ENCODE data around the gene ENDOG. TPM values are rescaled to one million over a fixed set of nuclear protein-coding genes. Genes with fewer than 3 reads are reported as not detected.
"Not testable (repeated sequence)": the region's sequence is repeated elsewhere in the genome, so short reads cannot be mapped to it uniquely, and the experiment has no call there.

The ENDOG gene
- total RNA-seq, 2 donors from 2014 or later: 33.6 to 74.4 TPM

DNA sequence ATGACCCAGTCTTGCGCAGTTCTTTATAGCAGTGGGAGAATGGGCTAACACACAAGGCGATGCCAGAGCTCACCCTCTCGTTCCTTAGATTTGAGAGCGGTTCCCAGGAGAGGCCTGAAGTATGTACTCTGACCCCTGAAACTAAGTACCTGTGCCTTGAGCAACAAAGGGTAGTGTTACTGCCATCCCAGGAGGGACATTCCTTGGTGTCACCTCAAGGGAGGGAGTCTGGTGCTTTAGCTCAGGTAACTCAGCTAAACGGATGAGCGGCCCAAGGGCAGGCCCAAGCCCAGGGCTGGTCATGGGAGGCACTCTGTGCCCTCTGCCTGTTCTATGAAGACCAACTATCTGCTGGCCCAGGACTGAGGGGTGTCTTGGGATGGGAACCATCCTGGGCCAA is 43.2 kb downstream of the ENDOG start:
- no peaks in the 10 kb centered on the region for H3K36me3 ChIP-seq
- no peak overlapping the region for H3K27ac ChIP-seq
- no peak for DNase-seq (ENCODE audit: low spot score)
- H3K27me3 ChIP-seq: no peaks in the 10 kb centered on the region
- no peaks in the 10 kb centered on the region for H3K9me3 ChIP-seq
- TF ChIP-seq, protein P1, sequence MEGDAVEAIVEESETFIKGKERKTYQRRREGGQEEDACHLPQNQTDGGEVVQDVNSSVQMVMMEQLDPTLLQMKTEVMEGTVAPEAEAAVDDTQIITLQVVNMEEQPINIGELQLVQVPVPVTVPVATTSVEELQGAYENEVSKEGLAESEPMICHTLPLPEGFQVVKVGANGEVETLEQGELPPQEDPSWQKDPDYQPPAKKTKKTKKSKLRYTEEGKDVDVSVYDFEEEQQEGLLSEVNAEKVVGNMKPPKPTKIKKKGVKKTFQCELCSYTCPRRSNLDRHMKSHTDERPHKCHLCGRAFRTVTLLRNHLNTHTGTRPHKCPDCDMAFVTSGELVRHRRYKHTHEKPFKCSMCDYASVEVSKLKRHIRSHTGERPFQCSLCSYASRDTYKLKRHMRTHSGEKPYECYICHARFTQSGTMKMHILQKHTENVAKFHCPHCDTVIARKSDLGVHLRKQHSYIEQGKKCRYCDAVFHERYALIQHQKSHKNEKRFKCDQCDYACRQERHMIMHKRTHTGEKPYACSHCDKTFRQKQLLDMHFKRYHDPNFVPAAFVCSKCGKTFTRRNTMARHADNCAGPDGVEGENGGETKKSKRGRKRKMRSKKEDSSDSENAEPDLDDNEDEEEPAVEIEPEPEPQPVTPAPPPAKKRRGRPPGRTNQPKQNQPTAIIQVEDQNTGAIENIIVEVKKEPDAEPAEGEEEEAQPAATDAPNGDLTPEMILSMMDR (IDR thresholded peaks at IDR 0.05): no peak
- H3K4me1 ChIP-seq: no peaks in the 10 kb centered on the region
- no peak overlapping the region for H3K4me3 ChIP-seq

DNA sequence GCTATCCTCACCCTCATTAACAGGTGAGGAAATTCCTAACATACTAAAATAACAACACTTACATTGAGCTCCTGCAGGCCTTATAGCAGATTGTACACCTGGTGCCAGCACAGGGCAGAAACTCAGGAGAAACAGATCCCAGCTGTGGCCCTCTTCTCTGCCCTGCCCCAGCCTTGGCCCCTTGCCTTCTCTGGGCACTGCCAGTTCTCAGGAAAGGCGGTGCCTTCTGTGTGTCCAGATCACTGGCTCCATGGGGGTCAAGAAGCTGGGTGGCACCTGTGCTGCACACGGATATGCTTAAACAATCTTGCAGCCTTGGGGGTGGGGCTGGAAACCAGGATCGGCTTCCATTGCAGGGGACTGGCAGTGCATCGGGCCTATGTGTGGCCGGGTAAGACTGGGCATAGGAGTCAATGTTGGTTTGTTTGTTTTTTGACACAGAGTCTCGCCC is 44.1 kb downstream of the ENDOG start:
- no peaks in the 10 kb centered on the region for H3K9me3 ChIP-seq
- DNase-seq (ENCODE audit: low spot score): no peak
- no peak overlapping the region for H3K27ac ChIP-seq
- no peak overlapping the region for H3K4me3 ChIP-seq
- H3K4me1 ChIP-seq: no peaks in the 10 kb centered on the region
- no peaks in the 10 kb centered on the region for H3K27me3 ChIP-seq
- no peaks in the 10 kb centered on the region for H3K36me3 ChIP-seq
- TF ChIP-seq, protein P1 (IDR thresholded peaks at IDR 0.05): no peak

DNA sequence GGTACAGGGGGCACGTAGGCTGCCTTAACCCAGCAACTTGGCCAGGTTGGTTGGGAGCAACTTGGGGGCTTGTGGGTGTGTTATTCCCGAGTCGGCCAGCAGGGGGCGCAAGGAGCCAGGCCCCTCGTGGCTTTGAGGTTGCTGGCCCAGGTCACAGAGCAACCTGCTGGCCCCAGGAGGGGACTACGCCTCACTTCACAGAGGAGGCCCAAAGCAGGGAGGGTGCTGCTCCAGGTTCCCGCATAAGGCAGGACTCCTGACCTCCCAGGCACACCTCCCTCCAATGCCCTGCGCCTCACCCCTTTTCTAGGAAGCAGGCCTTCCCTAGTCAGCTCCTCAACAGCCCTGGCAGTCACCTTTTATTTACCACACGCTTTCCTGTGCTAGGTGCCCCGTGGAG is 45.3 kb downstream of the ENDOG start:
- Histone ChIP-seq H3K27me3 (no peaks in the 10 kb centered on the region), H3K4me1 (no peaks in the 10 kb centered on the region), H3K36me3 (no peaks in the 10 kb centered on the region), H3K9me3 (no peaks in the 10 kb centered on the region), H3K27ac (no peak overlapping the region), H3K4me3 (no peak overlapping the region)
- TF ChIP-seq, protein P1 (IDR thresholded peaks at IDR 0.05): peak; percentile 95 to 100
- peak; percentile 78 for DNase-seq (ENCODE audit: low spot score)

DNA sequence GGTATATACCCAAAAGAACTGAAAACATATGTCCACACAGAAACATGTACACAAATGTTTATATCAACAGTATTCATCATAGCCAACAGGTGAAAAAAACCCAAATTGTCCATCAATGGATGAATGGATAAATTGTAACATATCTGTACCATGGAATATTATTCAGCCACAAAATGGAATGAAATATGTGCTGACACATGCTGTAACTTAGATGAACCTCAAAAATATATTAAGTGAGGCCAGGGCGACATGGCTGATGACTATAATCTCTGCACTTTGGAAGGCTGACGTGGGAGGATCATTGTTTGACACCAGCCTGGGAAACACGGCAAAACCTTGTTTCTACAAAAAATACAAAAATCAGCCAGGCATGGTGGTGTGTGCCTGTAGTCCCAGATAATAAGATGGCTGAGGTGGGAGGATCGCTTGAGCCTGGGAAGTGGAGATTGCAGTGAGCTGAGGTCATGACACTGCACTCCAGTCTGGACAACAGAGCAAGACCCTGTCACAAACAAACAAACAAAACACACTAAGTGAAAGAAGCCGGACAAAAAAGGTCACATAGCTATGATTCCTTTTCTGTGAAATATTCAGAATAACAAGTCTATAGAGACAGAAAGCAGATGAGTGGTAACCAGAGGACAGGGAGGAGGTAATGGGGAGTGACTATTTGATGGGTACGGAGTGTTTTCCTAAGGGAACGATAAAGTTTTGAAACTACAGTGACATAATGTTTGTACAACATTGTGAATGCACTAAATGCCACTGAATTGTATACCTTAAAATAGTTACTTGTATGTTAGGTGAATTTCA is 52.0 kb downstream of the ENDOG start:
- H3K36me3 ChIP-seq: peaks cover 14% of the 10 kb centered on the region
- no peaks in the 10 kb centered on the region for H3K27me3 ChIP-seq
- H3K9me3 ChIP-seq: no peaks in the 10 kb centered on the region
- no peak overlapping the region for H3K4me3 ChIP-seq
- H3K4me1 ChIP-seq: no peaks in the 10 kb centered on the region
- TF ChIP-seq, protein P1 (IDR thresholded peaks at IDR 0.05): no peak
- H3K27ac ChIP-seq: no peak overlapping the region
- DNase-seq (ENCODE audit: low spot score): no peak

DNA sequence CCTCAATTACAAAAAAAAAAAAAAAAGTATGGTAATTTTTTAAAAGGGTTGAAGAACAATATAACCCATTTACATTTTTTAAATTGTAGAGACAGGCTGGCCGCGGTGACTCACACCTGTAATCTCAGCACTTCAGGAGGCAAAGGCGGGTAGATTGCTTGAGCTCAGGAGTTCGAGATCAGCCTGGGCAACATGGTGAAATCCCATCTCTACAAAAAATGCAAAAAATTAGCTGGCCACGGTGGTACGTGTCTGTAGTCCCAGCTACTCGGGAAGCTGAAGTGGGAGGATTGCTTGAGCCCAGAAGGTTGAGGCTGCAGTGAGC is 52.6 kb downstream of the ENDOG start:
- peaks cover 14% of the 10 kb centered on the region for H3K36me3 ChIP-seq
- not testable (repeated sequence) for H3K27ac ChIP-seq; H3K27me3 ChIP-seq; H3K4me1 ChIP-seq; H3K9me3 ChIP-seq; H3K4me3 ChIP-seq; DNase-seq (ENCODE audit: low spot score)

Other genes with a start within 250 kb of the ENDOG start
- gene DYNC2I2, start 161.7 kb upstream of the ENDOG start, total RNA-seq: 10 to 100 TPM; 23.1 to 33.1 TPM
- gene SET, start 129.3 kb upstream of the ENDOG start, total RNA-seq: 100 to 1,000 TPM; 104 to 125 TPM
- 1 to 10 TPM; 4.5 to 8.6 TPM for gene PKN3, start 116.0 kb upstream of the ENDOG start, total RNA-seq
- 10 to 100 TPM; 22.8 to 24.4 TPM for gene ZDHHC12, start 94.4 kb upstream of the ENDOG start, total RNA-seq
- 10 to 100 TPM; 61.6 to 72.6 TPM for gene ZER1, start 46.6 kb upstream of the ENDOG start, total RNA-seq
- 10 to 100 TPM; 14.2 to 17.1 TPM for gene TBC1D13, start 31.2 kb upstream of the ENDOG start, total RNA-seq
- 10 to 100 TPM in 1 of 2 donors, 1 to 10 TPM in 1; 8.5 to 11.6 TPM for gene SPOUT1, start 11.3 kb downstream of the ENDOG start, total RNA-seq
- gene KYAT1, start 63.5 kb downstream of the ENDOG start, total RNA-seq: 10 to 100 TPM; 10.1 to 15.1 TPM
- 10 to 100 TPM; 45.3 to 65.9 TPM for gene LRRC8A, start 63.6 kb downstream of the ENDOG start, total RNA-seq
- gene PHYHD1, start 102.5 kb downstream of the ENDOG start, total RNA-seq: 10 to 100 TPM; 21.3 to 51.9 TPM
- 10 to 100 TPM; 13.9 to 14.4 TPM for gene DOLK, start 129.1 kb downstream of the ENDOG start, total RNA-seq
- 10 to 100 TPM; 23.5 to 26.8 TPM for gene NUP188, start 129.2 kb downstream of the ENDOG start, total RNA-seq
- gene SH3GLB2, start 209.8 kb downstream of the ENDOG start, total RNA-seq: 10 to 100 TPM; 25.6 to 41.3 TPM
- 10 to 100 TPM; 34.2 to 40.2 TPM for gene MIGA2, start 218.1 kb downstream of the ENDOG start, total RNA-seq